ENCODE measurements around the gene LILRB1. TPM values are rescaled to one million over a fixed set of nuclear protein-coding genes. Genes with fewer than 3 reads are reported as not detected.
"Not testable (repeated sequence)": the region's sequence is repeated elsewhere in the genome, so short reads cannot be mapped to it uniquely, and the experiment has no call there.

Gene LILRB1
- not detected in 2 replicates for total RNA-seq (2014; rRNA removed; shearing (Covaris generic))

DNA sequence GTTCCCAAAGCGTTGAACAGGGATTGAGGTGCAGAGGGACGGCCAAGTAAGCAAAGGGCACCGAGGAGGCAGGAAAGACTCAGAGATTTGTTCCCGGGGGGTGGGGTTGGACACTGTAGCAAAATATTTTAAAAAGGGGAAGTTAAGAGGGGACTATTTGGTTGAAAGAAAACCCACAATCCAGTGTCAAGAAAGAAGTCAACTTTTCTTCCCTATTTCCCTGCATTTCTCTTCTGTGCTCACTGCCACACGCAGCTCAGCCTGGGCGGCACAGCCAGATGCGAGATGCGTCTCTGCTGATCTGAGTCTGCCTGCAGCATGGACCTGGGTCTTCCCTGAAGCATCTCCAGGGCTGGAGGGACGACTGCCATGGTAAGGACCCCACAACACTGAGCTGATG lies at the start of gene LILRB1:
LILRB1 (plus strand) TSS at position 223 of the 400 bp plus-strand sequence. CDS start 590 bp downstream, outside the sequence.
- not testable (repeated sequence) for DNase-seq (ENCODE audit: low read depth)

GRCh38 chr19:54586397-54586796 lies 43.9 kb upstream of the LILRB1 start:
- no peak for DNase-seq (ENCODE audit: low read depth)

DNA sequence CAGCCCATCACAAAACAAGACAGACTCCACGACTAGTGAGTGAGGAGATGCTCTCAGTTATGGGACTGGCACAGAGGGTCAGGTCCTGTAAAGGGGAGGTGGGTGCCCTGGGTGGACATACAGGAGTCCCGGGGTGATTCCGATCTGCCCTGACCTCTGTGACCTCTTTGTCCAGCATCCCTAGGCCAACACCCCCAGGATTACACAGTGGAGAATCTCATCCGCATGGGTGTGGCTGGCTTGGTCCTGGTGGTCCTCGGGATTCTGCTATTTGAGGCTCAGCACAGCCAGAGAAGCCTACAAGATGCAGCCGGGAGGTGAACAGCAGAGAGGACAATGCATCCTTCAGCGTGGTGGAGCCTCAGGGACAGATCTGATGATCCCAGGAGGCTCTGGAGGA lies 43.3 kb upstream of the LILRB1 start:
- no peak for DNase-seq (ENCODE audit: low read depth)

GRCh38 chr19:54593445-54593844 lies 36.8 kb upstream of the LILRB1 start, which contains the start of gene LILRA1:
LILRA1 (plus strand) TSS chr19:54593632; CDS start chr19:54594245, 613 bp downstream.
- not testable (repeated sequence) for DNase-seq (ENCODE audit: low read depth)

DNA sequence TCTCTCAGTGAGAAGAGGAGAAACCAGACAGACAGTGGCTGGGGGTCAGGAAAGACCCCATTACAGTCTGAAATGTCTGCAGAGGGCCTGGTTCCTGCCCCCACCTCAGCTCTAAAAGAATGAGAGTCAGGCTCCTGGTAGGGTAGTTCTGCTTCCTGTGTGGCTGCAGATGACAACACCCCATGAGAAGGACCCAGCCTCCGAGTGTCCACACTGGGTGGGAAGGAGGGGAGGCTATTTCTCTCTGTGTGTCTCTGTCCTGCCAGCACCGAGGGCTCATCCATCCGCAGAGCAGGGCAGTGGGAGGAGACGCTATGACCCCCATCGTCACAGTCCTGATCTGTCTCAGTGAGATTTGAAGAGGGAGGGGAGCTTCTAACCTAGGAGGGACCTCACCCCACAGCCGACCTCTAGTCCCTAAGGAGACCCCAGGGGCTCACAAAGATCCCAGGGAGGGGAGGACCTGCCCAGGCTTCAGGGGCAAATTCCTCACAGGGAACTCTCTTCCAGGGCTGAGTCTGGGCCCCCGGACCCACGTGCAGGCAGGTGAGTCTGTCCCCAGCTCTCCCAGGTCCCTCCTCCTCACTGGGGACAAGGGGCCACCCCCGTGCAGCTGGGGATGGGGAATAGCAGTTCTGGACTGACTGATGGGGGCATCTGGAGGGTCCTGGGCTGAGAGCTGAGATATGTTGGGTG lies 36.2 kb upstream of the LILRB1 start:
- DNase-seq (ENCODE audit: low read depth), result not testable (repeated sequence)

DNA sequence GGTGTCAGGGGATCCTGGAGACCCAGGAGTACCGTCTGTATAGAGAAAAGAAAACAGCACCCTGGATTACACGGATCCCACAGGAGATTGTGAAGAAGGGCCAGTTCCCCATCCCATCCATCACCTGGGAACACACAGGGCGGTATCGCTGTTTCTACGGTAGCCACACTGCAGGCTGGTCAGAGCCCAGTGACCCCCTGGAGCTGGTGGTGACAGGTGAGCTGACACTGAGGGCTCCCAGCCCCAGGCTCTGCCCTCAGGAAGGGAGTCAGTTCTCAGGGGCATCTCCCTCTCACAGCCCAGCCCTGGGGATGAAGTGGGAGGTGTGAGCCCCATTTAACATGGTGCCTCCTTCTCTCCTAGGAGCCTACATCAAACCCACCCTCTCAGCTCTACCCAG lies 35.5 kb upstream of the LILRB1 start:
- no peak for DNase-seq (ENCODE audit: low read depth)

DNA sequence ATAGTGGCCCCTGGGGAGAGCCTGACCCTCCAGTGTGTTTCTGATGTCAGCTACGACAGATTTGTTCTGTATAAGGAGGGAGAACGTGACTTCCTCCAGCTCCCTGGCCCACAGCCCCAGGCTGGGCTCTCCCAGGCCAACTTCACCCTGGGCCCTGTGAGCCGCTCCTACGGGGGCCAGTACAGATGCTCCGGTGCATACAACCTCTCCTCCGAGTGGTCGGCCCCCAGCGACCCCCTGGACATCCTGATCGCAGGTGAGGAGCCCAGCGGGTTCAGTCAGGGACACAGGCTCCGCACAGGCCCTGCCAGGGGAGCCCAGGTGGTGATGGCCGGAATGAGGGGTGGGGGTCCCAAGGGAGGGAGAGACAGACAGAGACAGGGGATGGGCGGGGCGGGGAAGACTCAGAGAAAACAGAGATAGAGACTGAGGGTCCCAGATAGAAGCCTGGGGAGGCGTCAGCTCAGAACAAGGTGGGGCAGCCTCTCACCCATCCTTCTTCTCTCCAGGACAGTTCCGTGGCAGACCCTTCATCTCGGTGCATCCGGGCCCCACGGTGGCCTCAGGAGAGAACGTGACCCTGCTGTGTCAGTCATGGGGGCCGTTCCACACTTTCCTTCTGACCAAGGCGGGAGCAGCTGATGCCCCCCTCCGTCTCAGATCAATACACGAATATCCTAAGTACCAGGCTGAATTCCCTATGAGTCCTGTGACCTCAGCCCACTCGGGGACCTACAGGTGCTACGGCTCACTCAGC lies 34.4 kb upstream of the LILRB1 start:
- not testable (repeated sequence) for DNase-seq (ENCODE audit: low read depth)

DNA sequence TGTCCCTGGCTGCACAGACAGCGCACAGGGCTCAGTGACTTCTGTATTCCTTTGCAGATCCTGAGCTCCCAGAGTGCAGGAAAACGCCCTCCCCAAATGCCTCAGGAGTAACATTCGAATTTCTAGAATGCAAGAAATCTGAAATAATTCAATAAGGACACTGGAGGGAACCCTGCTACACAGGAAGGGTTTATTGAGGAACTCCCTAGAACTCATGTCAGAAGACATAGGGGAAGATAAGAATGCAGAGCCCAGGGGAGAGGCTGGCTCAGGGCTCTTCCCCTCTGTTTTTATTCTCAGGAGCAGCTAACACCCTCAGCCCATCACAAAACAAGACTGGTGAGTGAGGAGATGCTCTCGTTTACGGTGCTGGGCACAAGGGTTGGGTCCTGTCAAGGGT lies 30.1 kb upstream of the LILRB1 start:
- no peak for DNase-seq (ENCODE audit: low read depth)

- DNase-seq (ENCODE audit: low read depth), result no peak
These were observed 24.1 kb upstream of the LILRB1 start for GRCh38 chr19:54606230-54606629.

DNA sequence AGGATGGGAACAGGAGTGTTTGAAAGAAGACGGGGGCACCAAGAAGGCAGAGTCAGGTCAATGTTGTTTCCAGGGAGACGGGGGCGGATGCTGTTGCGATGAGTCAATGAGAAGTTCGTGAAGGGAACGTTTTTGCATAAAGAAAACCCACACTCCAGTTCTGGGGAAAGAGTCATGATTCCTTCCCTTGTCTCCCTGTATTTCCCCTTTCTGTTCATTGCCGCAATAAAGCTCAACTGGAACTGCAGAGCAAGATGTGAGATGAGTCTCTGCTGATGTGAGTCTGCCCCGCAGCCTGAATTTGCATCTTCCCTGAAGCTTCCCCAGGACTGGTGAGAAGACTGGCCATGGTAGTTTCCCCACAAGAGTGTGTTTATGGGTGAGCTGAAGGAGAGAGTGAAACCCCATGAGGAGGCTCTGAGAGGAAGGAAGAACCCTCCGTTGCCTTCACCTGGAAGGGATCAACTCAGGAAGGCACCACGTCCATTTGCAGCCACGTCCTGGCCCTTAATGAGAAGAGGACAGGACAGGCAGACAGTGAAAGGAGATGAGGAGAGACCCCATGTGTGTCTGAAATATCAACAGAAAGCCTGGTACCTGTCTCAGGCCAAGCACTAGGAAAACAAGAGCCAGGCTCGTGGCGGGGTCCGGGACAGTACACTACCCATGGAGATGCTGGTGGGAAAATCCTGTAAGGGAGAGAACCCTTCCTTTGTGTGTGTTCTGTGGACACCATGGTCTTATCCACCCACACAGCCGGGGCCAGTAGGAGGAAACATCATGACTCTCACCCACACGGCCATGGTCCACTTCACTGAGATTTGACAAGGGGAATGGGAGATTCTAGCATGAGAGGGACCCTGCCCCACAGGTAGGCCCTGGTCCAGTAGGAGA lies 23.1 kb upstream of the LILRB1 start:
- no peak for DNase-seq (ENCODE audit: low read depth)

DNA sequence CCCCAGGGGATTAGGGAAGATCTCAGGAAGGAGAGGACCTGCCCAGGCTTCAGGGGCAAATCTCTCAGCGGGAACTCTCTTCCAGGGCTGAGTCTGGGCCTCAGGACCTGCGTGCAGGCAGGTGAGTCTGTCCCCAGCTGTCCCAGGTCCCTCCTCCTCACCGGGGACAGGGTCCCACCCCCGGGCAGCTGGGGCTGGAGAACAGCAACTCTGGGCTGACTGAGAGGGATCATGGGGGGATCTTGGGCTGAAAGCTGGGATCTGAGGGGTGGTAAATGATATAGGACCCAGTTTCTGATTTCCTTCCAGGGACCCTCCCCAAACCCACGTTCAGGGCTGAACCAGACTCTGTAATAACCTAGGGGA lies 22.5 kb upstream of the LILRB1 start:
- no peak for DNase-seq (ENCODE audit: low read depth)

GRCh38 chr19:54608205-54608604 lies 22.1 kb upstream of the LILRB1 start:
- DNase-seq (ENCODE audit: low read depth), result no peak

DNA sequence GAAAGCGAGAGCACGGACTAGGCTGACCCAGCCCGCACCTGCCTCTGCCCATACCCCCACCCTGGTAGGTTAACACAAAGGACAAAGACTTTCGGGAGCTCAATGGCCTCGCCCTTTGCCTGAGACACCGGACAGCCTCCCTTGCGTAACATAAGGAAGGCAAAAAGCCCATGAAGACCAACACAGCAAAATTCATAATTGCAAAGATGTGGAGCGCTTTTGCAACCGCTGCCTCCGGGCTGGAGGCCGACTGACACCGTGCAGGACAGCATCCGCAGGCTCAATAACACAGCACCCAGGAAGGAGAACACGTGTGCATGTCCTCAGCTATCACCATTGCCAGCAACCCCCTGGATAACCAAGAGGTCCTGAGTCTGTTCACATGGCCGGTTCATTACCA lies 21.5 kb upstream of the LILRB1 start:
- no peak for DNase-seq (ENCODE audit: low read depth)

DNA sequence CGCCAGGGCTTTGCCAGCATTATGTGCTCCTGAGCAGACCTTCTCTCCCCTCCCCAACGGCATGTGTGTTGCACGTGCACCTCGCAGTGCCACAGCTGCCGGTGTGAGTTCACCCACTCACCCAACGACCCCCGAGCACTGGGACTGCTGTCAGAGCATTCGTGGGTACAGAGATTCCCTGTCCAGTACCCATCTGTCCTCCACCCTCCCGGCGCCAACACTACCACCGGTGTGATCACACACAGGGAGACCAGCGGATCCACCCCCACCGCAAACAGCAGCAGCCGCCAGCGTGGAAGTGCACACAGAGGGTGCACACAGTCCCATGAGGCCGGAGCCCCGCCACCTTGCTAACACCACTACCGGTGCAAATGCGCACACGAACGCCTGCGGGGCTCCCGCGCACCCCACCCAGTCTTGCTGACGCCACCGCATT lies 20.9 kb upstream of the LILRB1 start:
- DNase-seq (ENCODE audit: low read depth), result no peak

DNA sequence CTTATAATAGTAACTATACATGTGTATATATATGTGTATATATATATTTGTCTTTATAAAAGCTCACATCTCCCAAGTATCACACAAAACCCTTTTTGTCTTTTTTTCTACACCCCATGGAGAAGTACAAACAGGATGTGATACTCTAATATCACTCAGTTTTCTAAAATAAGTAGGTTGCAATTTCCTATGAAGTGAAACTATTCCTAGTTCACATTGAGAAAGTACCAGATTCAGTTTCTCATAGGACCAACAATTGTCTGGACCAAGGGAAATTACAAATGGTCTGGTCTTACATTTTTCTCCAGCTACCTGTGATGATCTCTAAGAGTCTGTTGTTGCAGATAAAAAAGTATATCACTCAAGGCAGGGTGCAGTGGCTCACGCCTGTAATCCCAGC lies 17.9 kb upstream of the LILRB1 start:
- no peak for DNase-seq (ENCODE audit: low read depth)

DNA sequence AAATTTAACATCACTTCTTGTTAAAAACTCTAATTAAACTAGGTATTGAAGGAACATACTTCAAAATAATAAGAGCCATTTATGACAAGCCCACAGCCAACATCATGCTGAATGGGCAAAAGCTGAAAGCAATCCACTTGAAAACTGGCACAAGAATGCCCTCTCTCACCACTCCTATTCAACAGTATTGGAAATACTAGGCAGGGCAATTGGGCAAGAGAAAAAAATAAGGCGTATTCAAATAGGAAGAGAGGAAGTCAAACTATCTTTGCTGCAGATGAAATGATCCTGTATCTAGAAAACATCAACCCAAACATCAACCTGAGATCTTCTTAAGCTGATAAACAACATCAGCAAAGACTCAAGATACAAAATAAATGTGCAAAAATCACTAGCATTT lies 15.6 kb upstream of the LILRB1 start:
- DNase-seq (ENCODE audit: low read depth), result no peak

- DNase-seq (ENCODE audit: low read depth), result no peak
These were observed 14.2 kb upstream of the LILRB1 start for GRCh38 chr19:54616057-54616456.

- DNase-seq (ENCODE audit: low read depth), result no peak
These were observed 13.3 kb upstream of the LILRB1 start for GRCh38 chr19:54616821-54617560.

- no peak for DNase-seq (ENCODE audit: low read depth)
These were observed 9.8 kb upstream of the LILRB1 start for GRCh38 chr19:54620464-54620863.

GRCh38 chr19:54622431-54622830 lies 7.9 kb upstream of the LILRB1 start:
- DNase-seq (ENCODE audit: low read depth), result no peak

DNA sequence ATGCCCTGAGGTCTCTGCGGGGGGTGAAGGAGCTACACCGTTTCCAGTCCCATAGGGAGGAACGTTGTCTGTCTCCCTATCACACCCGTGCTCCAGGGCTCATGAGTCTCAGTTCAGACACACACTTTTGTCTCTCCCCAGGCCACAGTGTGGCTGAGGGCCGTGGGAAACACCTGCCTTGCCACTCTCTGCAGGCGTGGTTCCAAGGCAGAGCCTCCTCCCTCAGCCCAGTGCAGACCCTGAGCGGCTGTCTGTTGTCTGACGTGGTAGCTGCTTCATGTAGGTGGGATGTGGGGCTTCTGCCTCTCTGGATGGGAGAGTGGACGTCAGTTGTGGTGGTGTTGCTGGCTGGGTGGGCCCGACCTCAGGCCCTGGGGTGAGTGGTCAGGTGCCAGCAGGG lies 6.0 kb upstream of the LILRB1 start:
- not testable (repeated sequence) for DNase-seq (ENCODE audit: low read depth)

Data from M059J (cell line).